HepG2 (cell line): ENCODE results near the gene OGG1. TPM values are rescaled to one million over a fixed set of nuclear protein-coding genes. Genes with fewer than 3 reads are reported as not detected.

ENCODE experiments used
- ARID3A ChIP-seq: IDR thresholded peaks from 2 replicates; pipeline ENCODE4 v1.6.1; 2012; ENCODE audit warnings: low read depth, low read length, improper control_type of control experiment
- CAMTA2 ChIP-seq: sonication (generic); formaldehyde crosslinking; IDR thresholded peaks from 2 replicates; pipeline ENCODE4 v1.4.0; 2020; ENCODE audit warnings: mild to moderate bottlenecking, missing genetic modification reagents, borderline replicate concordance
- DNMT1 ChIP-seq: sonication (generic); formaldehyde crosslinking; IDR thresholded peaks from 2 replicates; pipeline ENCODE4 v1.5.1; 2020; ENCODE audit warnings: mild to moderate bottlenecking, missing genetic modification reagents
- DZIP1 ChIP-seq: sonication (generic); formaldehyde crosslinking; IDR thresholded peaks from 2 replicates; pipeline ENCODE4 v1.5.0; 2020; ENCODE audit warnings: mild to moderate bottlenecking, missing genetic modification reagents
- LRRFIP1 ChIP-seq: sonication (generic); formaldehyde crosslinking; conservative IDR thresholded peaks from 2 replicates; pipeline ENCODE4 v1.4.0; 2020; ENCODE audit warnings: missing genetic modification reagents
- NCOA2 ChIP-seq: sonication (generic); formaldehyde crosslinking; IDR thresholded peaks from 2 replicates; pipeline ENCODE4 v1.8.0; 2022; ENCODE audit warnings: inconsistent platforms
- RARA ChIP-seq: IDR thresholded peaks from 2 replicates; pipeline ENCODE4 v1.6.1; 2016; ENCODE audit warnings: missing genetic modification reagents, missing compliant biosample characterization
- REST ChIP-seq, 2 experiments: IDR thresholded peaks; 2 replicates each; pipeline ENCODE4 v1.6.1; 2011 to 2012; ENCODE audit warnings: low read length in 2 of 2, borderline replicate concordance in 1 of 2, low read depth in 1 of 2, mild to moderate bottlenecking in 1 of 2, moderate library complexity in 1 of 2
- SIN3B ChIP-seq: fragments of 150-350 bp; IDR thresholded peaks from 2 replicates; pipeline ENCODE4 v1.6.1; 2014; ENCODE audit warnings: low read length
- SPEN ChIP-seq: sonication (generic); formaldehyde crosslinking; IDR thresholded peaks from 2 replicates; pipeline ENCODE4 v1.5.1; 2020; ENCODE audit warnings: low read depth, mild to moderate bottlenecking, missing genetic modification reagents
- ZBTB39 ChIP-seq: sonication (generic); formaldehyde crosslinking; IDR thresholded peaks from 2 replicates; pipeline ENCODE4 v1.5.0; 2020; ENCODE audit warnings: missing genetic modification reagents
- ZFY ChIP-seq: sonication (generic); formaldehyde crosslinking; IDR thresholded peaks from 2 replicates; pipeline ENCODE4 v1.4.0; 2020; ENCODE audit warnings: missing genetic modification reagents
- ZNF260 ChIP-seq: sonication (generic); formaldehyde crosslinking; IDR thresholded peaks from 2 replicates; pipeline ENCODE4 v1.4.0; 2020; ENCODE audit warnings: missing genetic modification reagents, low read depth, mild to moderate bottlenecking, borderline replicate concordance
- ZNF468 ChIP-seq: sonication (generic); formaldehyde crosslinking; IDR thresholded peaks from 2 replicates; pipeline ENCODE4 v1.8.0; 2022; ENCODE audit warnings: mild to moderate bottlenecking, moderate library complexity, missing genetic modification reagents
- ZNF670 ChIP-seq: sonication (generic); formaldehyde crosslinking; IDR thresholded peaks from 2 replicates; pipeline ENCODE4 v1.8.0; 2022; ENCODE audit warnings: mild to moderate bottlenecking, missing genetic modification reagents, borderline replicate concordance
- ZNF790 ChIP-seq: sonication (generic); formaldehyde crosslinking; IDR thresholded peaks from 2 replicates; pipeline ENCODE4 v1.8.0; 2022; ENCODE audit warnings: missing genetic modification reagents, mild to moderate bottlenecking, borderline replicate concordance
- ZSCAN29 ChIP-seq: sonication (generic); formaldehyde crosslinking; conservative IDR thresholded peaks from 2 replicates; pipeline ENCODE4 v1.4.0; 2020; ENCODE audit warnings: mild to moderate bottlenecking, missing genetic modification reagents
- polyA plus RNA-seq, 8 experiments: library from polyadenylated mRNA; depleted of rRNA in 3 of 8; stranded (reverse) in 7 of 8; unstranded in 1 of 8; fragments of >200 nt; fragmentation: Illumina TruSeq in 4 of 8; extraction: Trizol in 4 of 8; gene quantifications; 2 replicates each; pipeline versions ENCODE4 v1.2.1 to v1.2.3, GENCODE V29; 2011 to 2016; ENCODE audit warnings: low read depth in 4 of 8, missing spikeins in 1 of 8, mixed read lengths in 1 of 8; ENCODE audit not compliant: insufficient read depth in 1 of 8
- total RNA-seq, 5 experiments: library from RNA; depleted of rRNA; stranded (reverse); fragments of >200 nt; fragmentation: Illumina TruSeq; extraction: Trizol; gene quantifications; 2 replicates each; pipeline ENCODE4 v1.2.3, GENCODE V29; 2016; ENCODE audit warnings: low read depth in 1 of 5

OGG1 gene
- total and polyA plus RNA-seq, 2 of the 13 experiments (the other 11 are each of a cell fraction or from before 2014, with no cell fraction given): 28.7 to 33.2 TPM

GRCh38 chr3:9770276-9770812 is 20.6 kb downstream of the OGG1 start (continued):
- no peak for TF ChIP-seq LRRFIP1 (CRISPR knock-in tag)
- no peak for TF ChIP-seq DNMT1 (CRISPR knock-in tag)
- no peak for TF ChIP-seq ZBTB39 (CRISPR knock-in tag)
- peak; percentile 9; the same call in 1 of the 2 replicates for TF ChIP-seq CAMTA2 (CRISPR knock-in tag)
- no peak for TF ChIP-seq ZNF260 (CRISPR knock-in tag)
- no peak for TF ChIP-seq NCOA2
- TF ChIP-seq ZNF468 (CRISPR knock-in tag): no peak
- TF ChIP-seq SIN3B: no peak
- TF ChIP-seq ZFY: no peak
- TF ChIP-seq DZIP1 (CRISPR knock-in tag): no peak
- TF ChIP-seq SPEN (CRISPR knock-in tag): 0 out of 2 replicates have a peak, but pooled peaks have one; percentile 46
- TF ChIP-seq ZSCAN29 (CRISPR knock-in tag): no peak
- TF ChIP-seq REST (IDR thresholded peaks at IDR 0.05; ENCODE audit: borderline replicate concordance in 1 of 2, low read depth in 1 of 2, low read length in 2 of 2): no peak
- TF ChIP-seq ARID3A: no peak
- TF ChIP-seq ZNF790 (CRISPR knock-in tag): no peak
- TF ChIP-seq ZNF670 (CRISPR knock-in tag): no peak
- no peak for TF ChIP-seq RARA
